HG03460 (cell line): Measurements from ENCODE around the gene P2RX1.

Experiments
- ATAC-seq: cut with Tn5 transposase; IDR thresholded peaks from one replicate; pipeline ENCODE4 v1.9.1; 2021; ENCODE audit not compliant: unreplicated experiment

Gene P2RX1

DNA sequence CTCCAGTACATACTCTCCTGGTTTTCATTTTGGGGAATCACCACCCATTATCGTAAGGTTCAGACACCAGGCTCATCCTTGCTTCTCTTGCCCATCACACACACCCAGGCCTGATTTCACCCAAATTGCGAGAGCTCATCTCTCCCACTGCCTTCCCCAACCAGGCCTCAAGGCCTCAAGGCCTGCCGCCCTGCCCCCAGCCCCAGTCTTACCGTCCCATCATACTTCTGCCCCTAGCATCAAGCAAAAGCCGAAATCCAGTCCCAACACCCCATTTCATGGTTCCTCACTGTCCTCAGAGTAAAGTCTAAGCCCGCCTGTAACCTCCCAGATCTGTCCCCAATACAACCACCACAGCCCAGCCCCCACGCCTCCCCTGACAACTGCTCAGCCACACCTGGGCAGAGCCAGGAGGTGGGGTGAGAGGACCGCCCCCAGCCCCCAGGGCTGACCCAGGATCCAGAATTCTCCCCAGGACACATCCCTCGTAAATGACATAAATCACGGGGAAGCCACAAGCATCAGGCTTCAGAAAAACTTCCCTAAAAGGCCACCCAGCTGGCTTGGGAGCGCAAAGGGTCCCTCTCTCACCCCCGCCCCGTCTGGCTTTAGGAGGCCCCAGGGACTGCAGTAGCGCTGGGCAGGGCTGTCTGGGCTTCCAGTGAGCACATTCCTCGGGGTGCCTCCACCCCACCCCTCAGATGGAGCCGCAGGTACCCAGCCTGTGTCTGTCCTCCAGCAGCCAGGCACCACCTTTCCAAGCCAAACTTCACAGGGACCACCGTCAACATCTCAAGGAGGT lies 9.6 kb upstream of the P2RX1 start:
- ATAC-seq, result no peak

DNA sequence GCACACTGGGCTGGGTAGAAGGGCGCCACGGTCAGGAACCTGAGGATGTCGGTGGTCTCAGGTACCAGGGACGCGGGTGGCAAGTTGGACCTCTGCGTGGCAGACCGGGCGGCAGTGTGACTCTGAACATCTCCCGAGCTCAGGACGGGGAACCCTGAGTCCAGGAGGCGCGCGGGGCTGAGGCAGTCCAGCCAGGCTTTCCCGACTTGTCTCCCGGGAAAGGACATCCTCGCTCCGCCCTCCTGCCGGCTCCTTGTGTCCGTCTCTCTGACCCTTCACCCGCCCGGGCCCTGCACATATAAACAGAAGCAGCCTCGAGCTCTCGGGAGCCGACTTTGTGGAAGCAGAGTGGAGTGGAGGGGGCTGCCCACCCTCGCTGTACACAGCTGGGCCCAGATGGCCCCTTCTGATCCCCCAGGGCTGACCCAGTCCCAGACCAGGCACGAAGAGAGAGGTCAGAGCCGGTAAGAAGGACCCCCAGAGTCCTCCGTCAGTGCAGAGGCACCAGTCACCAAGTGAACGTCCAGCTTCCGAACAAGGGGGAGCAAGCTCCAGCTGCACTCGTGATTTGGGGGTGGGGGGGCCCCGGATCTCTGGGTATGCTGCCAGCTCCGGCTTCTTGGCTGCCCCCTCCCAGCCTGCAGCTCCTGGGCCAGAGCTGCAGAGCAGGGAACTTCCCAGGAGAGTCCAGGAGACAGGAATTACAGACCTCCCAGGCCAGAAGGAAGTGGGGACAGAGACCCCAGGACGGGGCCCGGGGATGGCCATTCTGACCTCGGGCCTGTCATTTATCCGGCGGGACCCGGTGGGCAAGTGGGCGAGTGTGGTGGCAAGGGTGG lies 8.5 kb upstream of the P2RX1 start:
- ATAC-seq, result no peak

DNA sequence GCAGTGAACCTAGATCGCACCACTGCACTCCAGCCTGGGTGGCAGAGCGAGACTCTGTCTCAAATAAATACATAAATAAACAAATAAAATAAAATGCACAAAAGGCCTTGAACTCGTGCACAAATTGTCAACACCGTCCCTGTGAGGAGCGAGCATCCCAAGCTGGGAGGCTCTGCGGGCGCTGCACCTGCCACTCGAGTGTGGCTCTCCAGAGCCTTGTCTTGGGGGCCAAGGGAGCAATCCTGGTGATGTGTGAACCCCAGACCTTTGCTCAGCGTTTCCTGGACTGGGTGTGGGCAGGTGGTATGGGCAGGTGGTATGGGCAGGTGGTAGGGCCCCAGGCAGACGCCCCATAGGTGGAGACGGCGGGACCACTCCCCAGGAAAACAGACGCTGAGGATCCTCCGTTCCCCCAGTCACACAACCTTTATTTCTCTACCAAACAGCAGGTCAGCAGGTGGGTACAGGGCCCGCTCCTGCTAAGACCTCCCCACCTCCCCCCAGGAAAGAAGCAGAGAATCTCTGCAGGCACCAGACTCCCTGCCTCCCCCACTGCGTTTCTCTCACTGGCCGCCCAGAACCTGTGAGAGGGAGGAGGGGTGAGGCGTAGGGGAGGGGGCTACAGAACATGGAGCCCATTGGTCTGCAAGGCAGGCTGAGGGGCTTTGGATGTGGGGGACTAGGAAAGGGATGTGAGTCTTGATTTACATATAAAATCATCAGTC lies 7.4 kb upstream of the P2RX1 start:
- no peak for ATAC-seq

DNA sequence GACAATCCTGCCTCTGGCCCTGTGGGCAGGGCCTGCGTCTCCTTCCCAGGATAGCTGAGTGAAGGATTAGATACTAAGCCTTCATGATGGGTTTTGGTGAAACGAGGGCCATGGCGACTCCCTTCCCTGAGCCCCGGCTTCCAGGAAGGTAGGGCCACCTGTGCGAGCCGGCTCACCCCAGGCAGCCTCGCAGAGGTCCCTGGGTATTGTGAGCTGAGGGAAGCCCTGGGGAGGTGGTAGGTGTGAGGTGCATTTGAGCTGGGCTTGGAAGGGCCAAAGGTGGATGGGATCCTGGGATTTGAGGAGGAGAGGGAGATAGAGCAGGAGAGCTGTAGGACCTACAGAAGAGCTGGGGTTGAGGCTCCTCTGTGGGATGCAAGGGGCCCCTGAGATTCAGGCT lies 6.5 kb upstream of the P2RX1 start:
- no peak for ATAC-seq

DNA sequence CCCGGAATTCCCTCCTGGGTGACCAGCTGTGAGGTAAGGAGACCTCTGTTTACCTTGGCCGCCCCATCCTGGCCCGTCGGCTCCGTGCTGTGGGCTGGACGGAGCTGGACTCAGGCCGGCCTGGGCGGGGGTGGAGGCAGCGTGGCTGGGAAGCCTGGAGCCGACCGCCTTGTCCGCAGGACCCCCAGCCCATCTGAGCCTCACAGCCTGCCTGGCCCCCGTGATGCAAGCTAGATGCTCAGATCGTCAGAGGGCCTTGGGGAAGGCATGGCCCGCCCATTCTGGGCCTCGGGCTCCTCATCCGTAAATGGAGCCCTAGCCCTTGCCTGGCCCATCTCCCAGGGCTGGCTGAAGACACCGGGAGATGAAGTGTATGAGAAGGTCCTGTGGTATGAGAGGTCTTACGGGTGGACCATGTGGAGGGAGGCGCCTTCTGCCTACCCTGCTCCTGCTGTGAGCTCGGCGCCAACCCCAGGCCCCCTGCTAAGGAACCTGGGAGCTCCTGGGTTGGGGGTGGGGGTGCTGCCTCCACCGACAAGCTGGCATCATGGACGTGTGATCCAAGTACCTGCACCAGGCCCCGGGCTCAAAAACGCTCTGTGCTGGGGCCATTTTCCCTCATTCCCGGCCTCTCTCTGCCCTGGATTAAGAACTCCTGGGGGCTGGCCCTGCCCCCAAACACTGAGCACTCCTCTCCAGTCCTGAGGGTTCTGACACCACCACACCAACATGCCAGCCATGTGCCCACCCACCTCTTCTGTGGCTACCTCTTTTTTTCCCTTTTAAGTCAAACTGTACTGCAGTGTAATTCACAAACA lies 5.4 kb upstream of the P2RX1 start:
- ATAC-seq, result no peak

DNA sequence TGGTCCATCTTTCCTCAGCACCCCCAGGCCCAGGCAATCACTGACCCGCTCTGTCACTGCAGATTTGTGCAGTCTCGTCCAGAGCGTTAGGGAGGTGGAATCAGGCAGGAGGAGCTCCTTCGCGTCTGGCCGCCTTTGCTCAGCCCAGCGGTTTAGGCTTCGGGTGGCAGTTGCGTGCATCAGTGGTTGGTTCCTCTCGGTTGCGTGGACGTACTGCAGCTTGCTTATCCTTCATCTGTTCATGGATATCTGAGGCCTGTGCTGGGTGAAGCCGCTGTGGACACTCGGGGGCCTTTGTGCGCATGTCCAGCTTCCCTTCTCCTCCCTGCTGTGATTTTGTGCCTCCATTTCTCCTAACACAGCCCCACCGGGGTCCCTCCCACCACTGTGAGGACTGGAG lies 4.7 kb upstream of the P2RX1 start:
- no peak for ATAC-seq

DNA sequence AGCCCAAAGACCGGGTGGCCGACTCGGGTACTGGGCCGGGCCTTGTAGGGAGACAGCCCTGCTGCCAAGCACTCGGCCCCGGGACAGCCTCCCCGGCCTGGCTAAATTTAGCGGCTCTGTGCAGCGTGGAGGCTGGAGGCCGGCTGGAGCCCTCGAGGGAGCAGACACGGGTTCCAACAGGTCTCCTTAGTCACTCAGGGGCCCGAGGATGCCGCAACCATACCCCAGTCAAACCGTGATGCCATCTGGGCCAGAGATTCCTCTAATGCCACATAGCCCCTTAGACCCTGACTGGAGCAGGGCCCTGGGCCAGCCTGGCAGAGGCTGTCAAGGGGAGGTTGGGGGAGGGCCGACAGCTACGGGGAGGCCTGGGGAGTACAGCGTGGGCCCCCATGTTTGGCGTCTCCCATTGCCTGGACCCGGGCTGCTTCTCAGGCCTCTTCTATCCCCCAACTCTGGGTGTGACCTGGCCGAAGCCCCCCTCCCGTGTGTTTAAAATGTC lies 2.9 kb upstream of the P2RX1 start:
- ATAC-seq, result no peak

DNA sequence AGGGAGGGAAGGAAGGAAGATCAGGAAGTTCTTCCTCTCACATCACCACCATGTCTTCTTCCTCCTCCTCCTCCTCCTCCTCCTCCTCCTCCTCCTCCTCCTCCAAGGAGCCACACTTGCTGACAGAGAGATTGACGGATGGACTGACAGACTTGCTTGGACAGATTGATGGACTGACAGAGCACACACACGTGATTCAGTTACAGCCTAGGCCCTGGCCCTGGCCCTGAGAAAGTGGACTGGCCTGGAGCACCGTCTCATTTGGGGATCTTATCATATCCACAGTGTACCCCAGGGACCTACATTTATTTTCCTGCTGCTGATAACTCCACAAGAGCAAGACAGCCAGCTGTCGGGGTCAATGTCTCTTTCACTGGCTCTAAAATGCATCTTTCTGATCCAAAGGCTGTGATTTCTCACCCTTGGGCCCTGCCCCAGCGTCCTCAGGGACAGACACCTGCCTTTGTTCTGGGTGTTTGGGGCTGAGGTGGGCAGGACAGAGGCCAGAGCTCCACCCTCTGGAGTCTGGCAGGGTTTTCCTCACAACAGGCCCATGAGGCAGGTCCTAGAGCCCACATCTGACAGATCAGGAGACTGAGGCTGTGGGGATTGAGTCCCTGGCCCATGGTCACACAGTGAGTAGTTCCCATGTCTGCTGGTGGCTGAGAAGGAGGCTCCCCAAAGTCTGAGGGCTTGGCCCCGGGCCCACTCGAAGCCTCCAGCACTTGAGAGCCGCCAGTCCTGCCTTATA lies 2.3 kb upstream of the P2RX1 start:
- ATAC-seq, result no peak

DNA sequence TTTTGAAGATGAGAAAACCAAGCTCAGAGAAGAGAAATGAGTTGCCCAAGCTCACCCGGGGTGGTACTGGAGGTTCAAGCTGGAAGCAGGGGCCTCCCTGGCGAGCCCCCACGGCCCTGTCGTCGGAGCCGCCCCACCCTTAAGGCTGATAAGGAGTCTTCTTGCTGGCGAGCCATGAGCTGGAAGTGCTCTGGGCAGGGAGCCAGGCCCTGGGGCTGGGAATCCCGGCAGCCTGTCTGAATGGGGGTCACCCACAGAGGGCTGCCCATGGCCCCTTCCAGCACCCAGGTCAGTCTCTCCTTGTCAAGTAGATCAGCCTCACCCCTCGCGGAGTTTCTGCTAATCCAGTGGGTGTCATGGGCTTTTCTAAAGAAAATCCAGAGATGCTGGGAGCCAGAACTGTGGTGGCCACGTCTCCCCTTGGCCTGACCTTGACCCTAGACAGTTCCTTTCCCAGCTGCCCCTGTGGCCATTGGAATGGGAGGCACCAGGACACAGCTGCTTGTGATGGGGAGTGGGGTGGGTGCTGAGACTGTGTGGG lies 1.2 kb upstream of the P2RX1 start:
- no peak for ATAC-seq

DNA sequence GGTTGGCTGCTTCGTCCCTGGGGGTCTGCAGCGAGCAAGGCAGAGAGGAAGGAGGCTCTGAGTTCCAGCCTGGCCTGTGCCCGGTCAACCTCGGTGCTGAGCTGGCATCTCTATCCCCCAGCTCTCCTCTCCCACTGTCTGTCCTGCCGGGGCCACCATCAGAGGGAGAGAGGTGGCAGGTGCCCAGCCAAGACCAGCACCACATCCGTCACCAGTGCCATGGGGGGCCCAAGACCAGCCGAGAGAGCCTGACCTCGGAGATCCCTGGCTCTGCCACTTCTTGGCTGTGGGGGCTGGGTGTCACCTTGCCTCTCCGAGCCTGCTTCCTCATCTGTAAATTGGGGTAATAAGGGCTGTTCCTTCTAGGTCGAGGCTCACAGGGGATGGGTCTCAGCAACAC lies 560 bp upstream of the P2RX1 start:
- ATAC-seq, result no peak

DNA sequence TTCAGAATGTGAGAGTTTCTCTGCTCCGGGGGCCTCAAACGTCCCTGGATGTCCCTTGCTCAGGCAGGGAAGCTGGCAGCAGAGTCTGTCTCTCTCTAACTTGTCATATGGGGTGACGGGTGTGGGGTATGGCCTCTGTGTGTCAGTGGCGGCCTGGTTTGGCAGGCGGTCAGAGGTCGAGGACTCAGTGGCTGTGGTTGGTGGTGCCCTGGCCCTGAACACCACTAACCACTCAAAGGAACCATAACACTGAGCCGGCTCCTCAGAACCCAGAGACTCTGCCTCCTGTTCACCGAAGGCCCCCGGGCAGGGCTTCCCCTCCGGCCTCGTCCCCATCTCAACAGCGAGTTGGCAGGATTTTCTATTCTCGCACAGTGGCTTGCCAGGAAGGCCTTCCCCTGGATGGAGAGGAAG lies 677 bp downstream of the P2RX1 start:
- ATAC-seq, result no peak

DNA sequence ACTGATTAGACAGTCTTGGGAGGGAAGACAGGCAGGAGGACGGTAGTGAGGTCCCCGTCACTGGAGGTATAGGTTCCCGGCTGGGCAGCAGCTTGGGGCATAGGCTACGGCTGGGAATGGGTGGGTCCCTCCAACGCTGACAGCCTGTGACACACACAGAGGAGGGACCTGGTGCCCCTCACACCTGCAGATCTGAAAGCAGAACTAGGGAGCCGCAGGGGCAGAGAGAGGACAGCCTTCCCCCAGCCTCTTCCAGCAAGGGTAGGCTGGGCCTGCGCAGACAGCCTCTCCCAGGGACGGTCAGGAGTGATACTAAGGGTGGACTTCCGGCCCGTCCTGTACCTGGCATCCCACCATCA lies 2.0 kb downstream of the P2RX1 start:
- no peak for ATAC-seq

DNA sequence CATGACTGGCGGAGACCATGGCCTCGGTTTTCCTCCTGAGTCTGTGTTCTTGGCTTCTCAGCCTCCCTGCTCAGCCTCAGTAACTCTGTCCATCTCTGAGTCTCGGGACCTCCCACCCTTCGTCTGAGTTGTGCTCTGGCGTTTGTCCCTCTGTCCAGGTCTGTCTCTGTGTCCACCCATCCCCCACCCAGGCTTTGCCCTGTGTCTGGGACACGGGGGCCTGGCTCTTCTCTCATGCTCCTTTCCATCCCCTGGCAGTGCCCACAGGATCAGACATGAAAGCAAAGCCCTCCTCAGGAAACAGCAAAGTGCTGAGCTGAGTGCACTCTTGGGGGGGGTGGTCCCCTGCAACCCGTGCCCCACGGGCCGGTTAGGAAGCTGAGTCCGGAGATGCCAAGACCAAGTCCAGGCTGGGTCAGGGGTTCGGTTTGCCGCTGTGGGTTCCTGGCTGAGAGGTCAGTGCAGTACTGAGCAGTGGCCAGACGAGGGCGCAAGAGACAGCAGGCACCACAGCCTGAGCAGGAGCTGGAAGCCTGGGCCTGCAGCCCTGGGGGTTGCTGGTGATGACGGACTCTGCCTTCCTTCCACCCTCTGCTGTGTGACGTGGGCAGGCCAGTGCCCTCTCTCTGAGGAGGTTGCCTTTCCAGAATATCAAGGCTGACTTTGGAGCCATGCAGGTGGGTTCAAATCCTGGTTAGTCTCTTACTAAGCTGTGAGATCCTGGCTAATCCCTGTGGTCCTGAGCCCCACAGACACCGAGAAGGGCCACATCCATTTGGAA lies 2.5 kb downstream of the P2RX1 start:
- ATAC-seq, result peak; percentile 49

DNA sequence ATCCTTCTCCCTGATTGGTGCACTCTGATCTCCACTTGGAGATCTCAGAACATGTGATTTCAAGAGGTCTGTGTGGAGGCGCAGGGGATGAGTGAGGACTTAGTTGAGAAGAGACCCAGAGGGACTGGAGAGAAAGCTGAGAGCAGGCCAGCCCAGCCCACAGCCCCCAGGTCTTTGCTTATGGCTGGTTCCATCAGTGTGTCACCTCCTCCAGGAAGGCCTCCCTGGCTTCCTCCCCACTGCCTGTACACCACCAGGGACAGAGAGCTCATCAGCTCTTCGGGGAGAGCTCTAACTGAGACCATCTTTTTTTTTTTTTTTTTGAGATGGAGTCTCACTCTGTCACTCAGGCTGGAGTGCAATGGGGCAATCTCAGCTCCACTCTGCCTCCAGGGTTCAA lies 3.4 kb downstream of the P2RX1 start:
- ATAC-seq, result no peak

DNA sequence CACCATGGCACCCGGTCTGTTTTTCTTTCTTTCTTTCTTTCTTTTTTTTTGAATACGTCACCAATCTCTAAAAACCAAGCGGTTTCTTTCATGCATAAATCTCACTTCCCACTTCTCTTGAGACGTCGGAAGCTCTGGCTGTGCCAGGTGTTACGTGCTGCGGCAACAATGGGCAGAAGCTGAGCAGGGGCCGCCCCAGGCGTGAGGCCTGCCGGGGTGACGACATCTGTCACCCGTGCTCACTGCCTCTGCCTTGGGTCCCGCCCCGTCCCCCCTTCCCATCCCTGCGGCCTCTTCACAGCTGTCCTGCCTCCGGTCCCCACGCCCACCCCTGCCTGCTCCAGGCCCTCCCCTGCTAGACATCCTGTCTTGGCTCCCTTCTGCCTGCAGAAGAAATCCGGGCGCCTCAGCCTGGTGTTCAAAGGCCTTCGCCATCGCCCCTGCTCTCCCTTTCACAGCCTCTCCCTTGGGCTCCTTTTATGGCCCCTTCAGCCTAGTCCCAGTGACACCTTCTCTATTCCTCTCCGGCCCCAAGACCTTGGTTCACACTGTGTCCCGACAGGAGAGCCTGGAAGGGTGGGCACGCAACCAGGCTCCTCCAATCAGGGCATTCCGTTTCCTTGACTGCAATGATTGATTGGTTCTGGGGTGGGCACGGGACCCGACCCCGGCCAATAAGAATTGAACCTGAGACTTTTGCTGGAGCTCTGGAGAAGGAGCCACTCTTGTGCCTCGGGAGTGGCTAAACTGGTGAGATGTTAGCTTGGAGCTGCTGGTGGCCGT lies 4.8 kb downstream of the P2RX1 start:
- ATAC-seq, result peak; percentile 61

DNA sequence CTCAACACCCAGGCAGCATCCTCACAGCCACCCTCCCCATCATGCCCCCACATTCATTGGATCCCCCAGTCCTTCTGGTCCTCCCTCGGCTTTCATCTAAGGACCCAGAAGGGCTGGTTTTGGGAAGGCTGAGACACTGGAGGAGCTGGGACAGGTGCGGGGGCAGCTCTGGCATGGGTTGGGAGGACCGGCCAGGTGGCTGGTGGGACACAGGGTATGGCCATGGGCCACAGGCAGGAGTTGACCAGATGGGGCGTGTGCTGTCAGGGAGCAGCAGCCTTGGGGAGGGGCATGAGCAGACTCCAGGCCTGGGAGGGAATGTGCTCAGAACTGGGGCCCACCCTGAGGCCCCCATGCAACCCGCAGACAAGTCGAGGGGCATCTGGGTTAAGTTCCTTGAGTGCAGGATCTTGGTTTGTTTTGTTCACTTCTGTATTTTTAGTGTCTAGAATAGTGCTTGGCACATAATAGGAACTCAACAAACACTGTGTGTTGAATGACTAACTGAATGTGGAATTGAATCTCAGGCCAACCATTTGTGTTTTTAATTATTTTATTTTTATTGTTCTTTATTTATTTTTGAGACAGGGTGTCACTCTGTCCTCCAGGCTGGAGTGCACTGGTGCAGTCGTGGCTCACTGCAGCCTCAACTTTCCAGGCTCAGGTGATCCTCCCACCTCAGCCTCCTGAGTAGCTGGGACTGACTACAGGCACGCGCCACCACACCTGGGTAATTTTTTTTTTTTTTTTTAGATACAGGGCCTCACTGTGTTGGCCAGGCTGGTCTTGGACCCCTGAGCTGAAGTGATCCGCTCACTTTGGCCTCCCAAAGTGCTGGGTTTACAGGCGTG lies 5.6 kb downstream of the P2RX1 start:
- ATAC-seq, result no peak

DNA sequence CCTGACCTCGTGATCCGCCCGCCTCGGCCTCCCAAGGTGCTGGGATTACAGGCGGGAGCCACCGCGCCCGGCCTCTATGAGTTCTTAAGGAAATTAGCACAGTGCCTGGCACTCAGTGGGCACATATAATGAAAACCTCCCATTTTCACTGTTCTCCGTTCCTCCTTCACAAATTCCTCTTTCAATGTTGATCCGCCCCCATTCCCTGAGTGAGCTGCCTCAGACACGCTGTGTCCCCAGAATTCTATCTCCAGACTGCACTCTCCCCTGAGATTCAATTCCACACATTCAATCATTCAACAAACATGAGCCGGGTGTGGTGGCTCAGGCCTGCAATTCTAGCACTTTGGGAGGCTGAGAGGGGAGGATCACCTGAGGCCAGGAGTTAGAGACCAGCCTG lies 7.0 kb downstream of the P2RX1 start:
- ATAC-seq, result no peak
